ENCODE measurements around the gene ARL6IP1. TPM values are rescaled to one million over a fixed set of nuclear protein-coding genes. Genes with fewer than 3 reads are reported as not detected.
A peak's percentile ranks its signal among the peaks of the same experiment; 100 is the strongest.
"Not testable (repeated sequence)": the region's sequence is repeated elsewhere in the genome, so short reads cannot be mapped to it uniquely, and the experiment has no call there.

The ARL6IP1 gene
- total RNA-seq, 1 donor from 2014 or later: 98.3 TPM

DNA sequence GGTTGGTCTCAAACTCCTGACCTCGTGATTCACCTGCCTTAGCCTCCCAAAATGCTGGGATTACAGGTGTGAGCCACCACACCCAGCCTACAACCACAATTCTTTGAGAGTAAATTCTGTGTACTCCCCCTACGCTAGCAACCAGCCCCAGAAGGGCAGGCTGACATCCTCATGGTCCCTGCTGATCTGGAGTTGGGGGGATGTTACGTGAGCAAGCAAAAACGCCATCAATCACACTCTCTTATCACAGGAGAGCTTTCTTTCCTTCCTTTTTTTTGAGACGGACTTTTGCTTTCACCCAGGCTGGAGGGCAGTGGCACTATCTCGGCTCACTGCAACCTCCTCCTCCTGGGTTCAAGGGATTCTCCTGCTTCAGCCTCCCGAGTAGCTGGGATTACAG is 29.2 kb downstream of the ARL6IP1 start:
- POLR2A ChIA-PET; intact Hi-C loops (cut with micrococcal nuclease); H3K27ac Mint-ChIP-seq; DNase-seq; H3K36me3 Mint-ChIP-seq (ENCODE audit: low read depth); H3K9me3 Mint-ChIP-seq; CTCF ChIA-PET; H3K4me1 Mint-ChIP-seq; H3K27me3 Mint-ChIP-seq; H3K4me3 Mint-ChIP-seq; ATAC-seq (ENCODE audit: low read depth): not testable (repeated sequence)

DNA sequence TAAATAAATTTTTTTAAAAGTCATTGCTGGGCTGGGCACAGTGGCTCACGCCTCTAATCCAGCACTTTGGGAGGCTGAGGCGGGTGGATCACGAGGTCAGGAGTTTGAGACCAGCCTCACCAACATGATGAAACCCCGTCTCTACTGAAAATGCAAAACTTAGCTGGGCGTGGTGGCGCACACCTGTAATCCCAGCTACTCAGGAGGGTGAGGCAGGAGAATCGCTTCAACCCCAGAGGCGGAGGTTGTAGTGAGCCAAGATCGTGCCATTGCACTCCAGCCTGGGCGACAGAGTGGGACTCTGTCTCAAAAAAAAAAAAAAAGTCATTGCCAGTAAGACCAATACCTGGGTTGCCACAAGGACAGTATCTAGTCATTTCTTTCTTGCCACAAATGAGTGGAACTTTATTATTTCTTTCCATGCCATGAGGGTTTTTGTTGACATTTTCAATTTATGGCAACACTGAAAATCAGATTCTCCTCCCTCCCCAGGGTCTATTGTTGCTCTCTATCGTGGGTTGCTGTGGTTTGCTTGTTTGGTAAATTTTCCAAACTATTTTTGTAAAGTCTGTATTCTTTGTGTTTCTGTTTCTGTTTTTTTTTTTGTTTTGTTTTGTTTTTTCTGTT is 30.9 kb downstream of the ARL6IP1 start:
- DNase-seq; ATAC-seq (ENCODE audit: low read depth); H3K9me3 Mint-ChIP-seq; POLR2A ChIA-PET; H3K36me3 Mint-ChIP-seq (ENCODE audit: low read depth); H3K4me1 Mint-ChIP-seq; H3K4me3 Mint-ChIP-seq; H3K27me3 Mint-ChIP-seq; intact Hi-C loops (cut with micrococcal nuclease); H3K27ac Mint-ChIP-seq; CTCF ChIA-PET: not testable (repeated sequence)

DNA sequence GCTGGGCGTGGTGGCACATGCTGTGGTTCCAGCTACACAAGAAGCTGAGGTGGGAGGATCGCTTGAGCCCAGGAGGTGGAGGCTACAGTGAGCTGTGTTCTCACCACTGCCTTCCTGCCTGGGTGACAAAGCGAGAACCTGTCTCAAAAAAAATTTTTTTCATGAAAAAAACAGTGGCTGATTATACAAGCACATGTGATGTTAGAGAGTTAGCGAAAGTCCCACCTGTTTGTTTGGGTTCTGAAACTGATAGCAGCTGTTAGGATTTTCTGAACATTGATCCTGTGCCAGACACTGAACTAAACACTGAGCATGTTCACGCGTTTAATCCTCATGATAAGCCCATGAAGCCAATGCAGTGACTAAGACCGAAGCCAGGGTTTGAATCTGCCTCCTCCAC is 34.1 kb downstream of the ARL6IP1 start:
- H3K27me3 Mint-ChIP-seq; intact Hi-C loops (cut with micrococcal nuclease); H3K4me1 Mint-ChIP-seq; DNase-seq; ATAC-seq (ENCODE audit: low read depth); CTCF ChIA-PET; H3K36me3 Mint-ChIP-seq (ENCODE audit: low read depth); H3K4me3 Mint-ChIP-seq; H3K9me3 Mint-ChIP-seq; POLR2A ChIA-PET; H3K27ac Mint-ChIP-seq: not testable (repeated sequence)

DNA sequence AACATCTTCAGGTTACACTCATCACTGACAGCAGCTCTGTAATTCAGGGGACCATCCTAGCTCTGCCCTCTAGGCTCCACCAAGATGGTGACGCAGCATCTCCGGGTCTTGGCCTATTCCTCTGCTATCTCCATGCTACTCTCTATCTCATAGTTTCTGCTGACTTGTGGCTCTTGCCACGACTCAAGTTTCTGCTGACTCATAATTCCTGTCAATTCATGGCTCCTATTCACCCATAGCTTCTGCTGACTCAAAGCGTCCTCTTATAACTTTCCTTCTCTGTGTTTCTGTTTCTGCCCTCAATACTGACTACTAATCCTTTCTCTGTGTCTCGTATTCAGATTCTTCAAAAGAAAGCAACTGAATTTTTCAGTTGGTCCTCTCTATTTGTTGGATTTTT is 38.6 kb downstream of the ARL6IP1 start:
- H3K4me1 Mint-ChIP-seq; CTCF ChIA-PET; H3K36me3 Mint-ChIP-seq (ENCODE audit: low read depth); H3K4me3 Mint-ChIP-seq; intact Hi-C loops (cut with micrococcal nuclease); H3K27ac Mint-ChIP-seq; DNase-seq; POLR2A ChIA-PET; H3K9me3 Mint-ChIP-seq; ATAC-seq (ENCODE audit: low read depth); H3K27me3 Mint-ChIP-seq: not testable (repeated sequence)

DNA sequence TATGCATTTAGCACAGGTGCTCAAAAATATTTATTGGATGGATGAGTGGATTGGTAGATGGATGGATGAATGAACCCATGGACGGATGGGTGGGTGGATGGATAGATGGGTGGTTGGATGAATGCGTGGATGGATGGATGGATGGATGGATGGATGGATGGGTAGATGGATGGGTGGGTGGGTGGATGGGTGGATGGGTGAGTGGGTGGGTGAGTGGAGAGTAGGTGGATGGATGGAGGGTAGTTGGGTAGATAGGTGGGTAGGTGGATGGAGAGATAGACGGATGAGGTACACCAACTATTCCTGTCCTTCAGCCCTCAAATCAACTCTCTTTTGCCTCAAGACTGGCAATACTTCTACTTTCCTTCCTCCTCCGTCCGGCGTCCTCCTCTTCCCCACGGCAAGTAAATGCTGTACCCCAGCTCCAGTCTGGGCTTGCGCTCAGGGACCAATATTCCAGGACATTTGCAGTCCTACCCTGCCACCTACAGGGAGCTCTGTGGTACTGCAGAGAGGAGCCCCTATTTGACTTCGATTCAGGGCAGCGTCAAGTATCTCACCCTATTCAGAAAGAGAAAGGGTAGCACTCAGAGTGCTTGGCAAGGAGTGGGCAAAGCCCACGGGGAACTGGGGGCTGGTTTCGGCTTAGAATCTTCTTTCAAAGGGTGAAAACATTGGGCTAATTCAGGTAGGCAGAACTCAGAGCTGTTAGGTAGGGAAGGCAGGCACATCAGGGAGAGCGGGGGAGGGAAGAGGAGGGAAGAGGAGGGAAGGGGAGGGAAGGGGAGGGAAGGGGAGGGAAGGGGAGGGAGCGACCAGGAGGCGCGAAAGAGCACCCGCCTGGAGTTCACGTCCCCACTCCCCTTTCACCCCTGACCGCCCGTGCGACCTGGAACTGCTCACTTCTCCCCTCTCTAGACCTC is 41.5 kb downstream of the ARL6IP1 start:
- not testable (repeated sequence) for H3K9me3 Mint-ChIP-seq, H3K27ac Mint-ChIP-seq
- DNase-seq: peak; percentile 24

DNA sequence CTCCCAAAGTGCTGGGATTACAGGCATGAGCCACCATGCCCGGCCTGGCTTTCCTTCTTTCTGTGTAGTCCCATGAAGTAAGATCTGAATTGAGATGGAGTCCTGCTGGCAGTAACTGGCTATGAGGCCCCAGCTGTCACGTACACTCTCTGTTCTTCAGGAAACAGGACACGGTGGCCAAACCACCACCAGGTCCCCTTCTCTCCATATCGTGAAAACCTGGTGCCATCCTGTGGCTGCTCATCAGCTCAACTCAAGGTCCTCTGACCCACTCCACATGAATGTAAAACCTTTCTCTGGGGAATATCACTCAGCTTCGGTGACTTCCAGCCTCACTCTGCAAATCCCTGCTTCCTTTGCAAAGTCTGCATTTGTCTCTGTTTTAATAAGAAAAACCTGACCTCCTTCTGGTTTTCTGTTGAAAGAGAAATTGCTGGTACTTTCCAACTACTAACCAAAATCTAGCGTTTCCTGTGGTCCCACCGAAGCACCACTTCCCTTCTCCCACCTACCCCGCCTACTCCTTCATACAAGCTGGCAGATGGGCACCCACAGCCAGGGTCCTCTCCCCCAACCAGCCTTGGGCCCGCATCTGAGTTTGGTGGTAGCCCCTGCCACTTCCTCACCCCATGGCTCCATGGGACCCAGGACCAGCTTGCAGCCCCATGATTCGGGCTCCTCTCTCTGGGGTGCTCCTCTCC is 43.2 kb downstream of the ARL6IP1 start:
- H3K9me3 Mint-ChIP-seq; DNase-seq; H3K27me3 Mint-ChIP-seq; ATAC-seq (ENCODE audit: low read depth); CTCF ChIA-PET; H3K4me3 Mint-ChIP-seq; H3K27ac Mint-ChIP-seq; intact Hi-C loops (cut with micrococcal nuclease); H3K36me3 Mint-ChIP-seq (ENCODE audit: low read depth); POLR2A ChIA-PET: not testable (repeated sequence)
- H3K4me1 Mint-ChIP-seq: peaks cover 11% of the 10 kb centered on the region

More for the DNA sequence above, 41.5 kb downstream of the ARL6IP1 start:
- intact Hi-C loops (cut with micrococcal nuclease); H3K4me3 Mint-ChIP-seq; CTCF ChIA-PET; H3K27me3 Mint-ChIP-seq; POLR2A ChIA-PET; H3K36me3 Mint-ChIP-seq (ENCODE audit: low read depth): not testable (repeated sequence)
- peaks cover 11% of the 10 kb centered on the region for H3K4me1 Mint-ChIP-seq
- ATAC-seq (ENCODE audit: low read depth): peak; percentile 95

DNA sequence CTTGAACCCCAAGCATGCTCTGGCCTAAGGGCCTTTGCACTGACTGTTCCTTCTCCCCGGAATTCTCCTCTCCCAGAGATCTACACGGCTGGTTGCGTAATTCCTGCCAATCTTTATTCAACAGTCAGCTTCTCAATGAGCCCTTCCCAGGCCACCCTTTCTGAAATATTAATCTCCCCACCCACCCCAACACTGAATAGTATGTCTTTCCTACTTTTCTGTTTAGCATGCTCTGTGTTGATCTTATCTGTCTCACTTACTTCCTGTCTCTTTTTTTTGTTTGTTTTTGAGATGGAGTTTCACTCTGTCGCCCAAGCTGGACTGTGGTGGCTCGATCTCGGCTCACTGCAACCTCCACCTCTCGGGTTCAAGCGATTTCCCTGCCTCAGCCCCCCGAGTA is 44.7 kb downstream of the ARL6IP1 start:
- peaks cover 11% of the 10 kb centered on the region for H3K4me1 Mint-ChIP-seq
- H3K4me3 Mint-ChIP-seq; ATAC-seq (ENCODE audit: low read depth); CTCF ChIA-PET; H3K36me3 Mint-ChIP-seq (ENCODE audit: low read depth); H3K9me3 Mint-ChIP-seq; H3K27me3 Mint-ChIP-seq; DNase-seq; intact Hi-C loops (cut with micrococcal nuclease): not testable (repeated sequence)
- POLR2A ChIA-PET: interaction anchor here (0.9 kb wide), 1 partner anchor 45 kb away, joined by 3 read pairs; the partner anchor contains the start of gene ARL6IP1
- peak overlapping the region; percentile 19 for H3K27ac Mint-ChIP-seq

DNA sequence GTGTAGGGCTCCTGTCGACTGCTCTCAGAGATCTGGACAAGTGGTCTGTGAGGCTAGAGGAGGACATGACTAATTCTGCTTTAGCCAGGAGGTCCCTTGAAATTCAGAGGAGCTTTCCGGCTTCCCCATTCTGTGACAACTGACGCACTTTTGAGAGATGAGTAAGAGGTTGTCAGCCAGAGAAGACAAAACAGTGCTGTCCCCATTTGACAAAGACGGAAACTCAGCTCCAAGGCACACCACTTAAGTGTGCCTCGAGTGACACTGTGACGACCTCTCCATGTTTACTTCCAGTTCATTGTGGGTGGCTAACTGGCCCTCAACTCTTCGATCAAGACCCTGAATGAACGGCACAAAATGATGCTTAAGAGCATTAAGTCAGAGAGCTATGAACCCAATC is 58.5 kb downstream of the ARL6IP1 start:
- POLR2A ChIA-PET; H3K4me3 Mint-ChIP-seq; ATAC-seq (ENCODE audit: low read depth); H3K27me3 Mint-ChIP-seq; H3K4me1 Mint-ChIP-seq; CTCF ChIA-PET; intact Hi-C loops (cut with micrococcal nuclease); DNase-seq; H3K9me3 Mint-ChIP-seq; H3K27ac Mint-ChIP-seq; H3K36me3 Mint-ChIP-seq (ENCODE audit: low read depth): not testable (repeated sequence)

Other genes with a start within 250 kb of the ARL6IP1 start
- 40.3 and 43.2 TPM in 2 replicates for gene NOMO2, start 239.5 kb downstream of the ARL6IP1 start, total RNA-seq
- 2,443 and 2,956 TPM in 2 replicates for gene RPS15A, start 11.2 kb downstream of the ARL6IP1 start, total RNA-seq
- gene SMG1, start 124.9 kb upstream of the ARL6IP1 start, total RNA-seq: 188 and 215 TPM in 2 replicates
- not detected in 2 replicates for gene TMC7, start 182.4 kb upstream of the ARL6IP1 start, total RNA-seq

Data from activated B cell treated with CpG ODN at 0.5 μM for 24 hours (primary cell).